Hepatocyte (in vitro differentiated cells): ENCODE measurements around the gene NTNG1. TPM values are rescaled to one million over a fixed set of nuclear protein-coding genes. Genes with fewer than 3 reads are reported as not detected.

Experiments
- DNase-seq: peaks from one replicate; pipeline ENCODE4 v3.0.0-alpha.2; 2016; ENCODE audit warnings: low spot score
- H2AFZ ChIP-seq: fragments of 200-600 bp; sonication (generic); 2 replicates; pipeline ENCODE4 v1.6.0; 2016; ENCODE audit warnings: antibody characterized with exemption, mild to moderate bottlenecking
- H3K27ac ChIP-seq: fragments of 200-600 bp; sonication (generic); 2 replicates; pipeline ENCODE4 v1.5.1; 2016; ENCODE audit warnings: mild to moderate bottlenecking
- H3K27me3 ChIP-seq: fragments of 200-600 bp; sonication (generic); 2 replicates; pipeline ENCODE4 v1.6.1; 2016
- H3K36me3 ChIP-seq: fragments of 200-600 bp; sonication (generic); replicated peaks from 2 replicates; pipeline ENCODE4 v1.5.1; 2016; ENCODE audit warnings: low read depth; ENCODE audit not compliant: insufficient read depth
- H3K4me1 ChIP-seq: fragments of 200-600 bp; sonication (generic); 2 replicates; pipeline ENCODE4 v1.5.1; 2016; ENCODE audit warnings: mild to moderate bottlenecking, moderate library complexity; ENCODE audit not compliant: insufficient read depth
- H3K4me2 ChIP-seq: fragments of 200-600 bp; sonication (generic); 2 replicates; pipeline ENCODE4 v1.6.0; 2016
- H3K4me3 ChIP-seq: fragments of 200-600 bp; sonication (generic); 2 replicates; pipeline ENCODE4 v1.5.1; 2016; ENCODE audit warnings: mild to moderate bottlenecking
- H3K79me2 ChIP-seq: fragments of 200-600 bp; sonication (generic); 2 replicates; pipeline ENCODE4 v1.6.0; 2017; ENCODE audit warnings: mild to moderate bottlenecking
- H3K9me2 ChIP-seq: fragments of 200-600 bp; sonication (generic); replicated peaks from 2 replicates; pipeline ENCODE4 v1.6.0; 2017; ENCODE audit warnings: mild to moderate bottlenecking; ENCODE audit not compliant: insufficient read depth
- H3K9me3 ChIP-seq: fragments of 200-600 bp; sonication (generic); 2 replicates; pipeline ENCODE4 v1.5.1; 2016; ENCODE audit warnings: low read depth, mild to moderate bottlenecking
- H4K20me1 ChIP-seq: fragments of 200-600 bp; sonication (generic); 2 replicates; pipeline ENCODE4 v1.6.0; 2016; ENCODE audit warnings: mild to moderate bottlenecking; ENCODE audit not compliant: insufficient read depth, poor library complexity, severe bottlenecking
- CTCF ChIP-seq: fragments of 200-600 bp; sonication (generic); IDR thresholded peaks from 2 replicates; pipeline ENCODE4 v1.5.1; 2016; ENCODE audit warnings: antibody characterized with exemption, mild to moderate bottlenecking; ENCODE audit not compliant: poor library complexity
- EZH2 ChIP-seq: fragments of 200-600 bp; sonication (generic); IDR thresholded peaks from 2 replicates; pipeline ENCODE4 v1.6.1; 2016; ENCODE audit warnings: antibody characterized with exemption, mild to moderate bottlenecking, borderline replicate concordance
- EZH2phosphoT487 ChIP-seq: fragments of 200-600 bp; sonication (generic); IDR thresholded peaks from one replicate; pipeline ENCODE4 v1.6.1; 2018; ENCODE audit warnings: antibody characterized with exemption, mild to moderate bottlenecking, low read depth, moderate library complexity; ENCODE audit not compliant: unreplicated experiment, severe bottlenecking
- WGBS: methylation state at CpG from one replicate; pipeline ENCODE4 v1.1.6; 2016; ENCODE audit warnings: low lambda C conversion rate; ENCODE audit errors: missing lambda C conversion rate; 5-methylcytosine and 5-hydroxymethylcytosine counted together
- polyA plus RNA-seq: library from polyadenylated mRNA; unstranded; fragments of >200 nt; fragmentation: Nextera tagmentation; extraction: Ambion mirVana; gene quantifications from 2 replicates; pipeline ENCODE4 v1.2.1, GENCODE V29; 2016
- total RNA-seq: library from RNA; depleted of rRNA; stranded (reverse); fragments of >200 nt; gene quantifications from 2 replicates; pipeline ENCODE4 v1.2.3, GENCODE V29; 2014

NTNG1 gene
- total and polyA plus RNA-seq, 2 experiments from 2014 or later = 1.4 to 3.9 TPM

DNA sequence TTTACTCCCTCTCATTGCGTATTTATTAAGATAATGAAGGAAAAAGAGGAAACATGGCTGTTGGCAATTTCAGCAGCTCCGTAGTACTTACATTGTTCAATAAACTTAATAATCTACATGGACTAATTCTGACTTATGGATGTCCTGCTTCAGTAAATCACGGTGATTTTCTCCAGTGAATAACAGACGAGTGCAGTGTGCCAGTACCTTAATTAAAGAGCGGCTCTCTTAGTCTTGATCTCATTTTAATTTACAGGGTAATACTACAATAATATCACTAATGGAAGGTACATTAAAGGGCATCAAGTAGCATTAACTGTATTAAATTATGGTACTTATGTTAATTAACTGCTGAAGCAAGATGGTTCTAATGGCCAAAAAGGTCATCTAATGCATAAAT lies 187.2 kb downstream of the NTNG1 start:
- H3K27ac ChIP-seq = no peak overlapping the region
- WGBS = 80% methylated on average over 5 of the region's 5 CpGs
- no peaks in the 10 kb centered on the region for H4K20me1 ChIP-seq
- H3K79me2 ChIP-seq = no peaks in the 10 kb centered on the region
- H3K9me3 ChIP-seq = no peaks in the 10 kb centered on the region
- no peaks in the 10 kb centered on the region for H3K9me2 ChIP-seq
- no peak overlapping the region for H2AFZ ChIP-seq
- H3K4me3 ChIP-seq = no peak overlapping the region
- H3K36me3 ChIP-seq = no peaks in the 10 kb centered on the region
- DNase-seq = no peak
- no peak overlapping the region for H3K4me2 ChIP-seq
- no peaks in the 10 kb centered on the region for H3K4me1 ChIP-seq
- H3K27me3 ChIP-seq = no peaks in the 10 kb centered on the region
- TF ChIP-seq CTCF (no peak), EZH2phosphoT487 (no peak), EZH2 (no peak)

DNA sequence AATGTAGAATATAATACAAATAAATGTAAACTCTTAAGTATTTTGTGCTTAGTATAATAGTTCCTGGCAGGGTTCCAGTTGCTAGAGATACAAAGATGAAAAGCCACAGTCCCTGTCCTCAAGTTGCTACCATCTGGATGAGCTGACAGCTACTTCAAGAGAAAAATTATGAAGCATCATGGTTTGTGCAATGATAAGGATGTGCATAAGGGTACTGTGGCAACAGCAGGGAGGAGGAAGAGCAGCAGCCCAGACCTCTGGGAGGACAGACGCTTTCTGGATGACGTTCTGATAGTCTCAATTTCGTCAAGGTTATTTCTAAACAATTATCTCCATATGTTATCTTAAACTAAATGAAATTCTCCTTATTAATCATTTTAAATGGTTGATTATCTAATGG lies 198.9 kb downstream of the NTNG1 start:
- H3K4me1 ChIP-seq = no peaks in the 10 kb centered on the region
- no peaks in the 10 kb centered on the region for H3K27me3 ChIP-seq
- no peak for DNase-seq
- no peaks in the 10 kb centered on the region for H3K79me2 ChIP-seq
- H3K36me3 ChIP-seq = no peaks in the 10 kb centered on the region
- H3K4me2 ChIP-seq = no peak overlapping the region
- H2AFZ ChIP-seq = no peak overlapping the region
- H3K9me2 ChIP-seq = no peaks in the 10 kb centered on the region
- H3K4me3 ChIP-seq = no peak overlapping the region
- WGBS = 79% methylated on average over 3 of the region's 3 CpGs
- TF ChIP-seq EZH2phosphoT487 (no peak), EZH2 (no peak), CTCF (no peak)
- H4K20me1 ChIP-seq = no peaks in the 10 kb centered on the region
- H3K27ac ChIP-seq = no peak overlapping the region
- H3K9me3 ChIP-seq = no peaks in the 10 kb centered on the region

GRCh38 chr1:107342316-107342715 lies 201.5 kb downstream of the NTNG1 start:
- no peaks in the 10 kb centered on the region for H3K4me1 ChIP-seq
- TF ChIP-seq EZH2 = no peak
- no peak for TF ChIP-seq EZH2phosphoT487
- no peak for TF ChIP-seq CTCF
- H3K9me3 ChIP-seq = no peaks in the 10 kb centered on the region

GRCh38 chr1:107342768-107343167 lies 201.9 kb downstream of the NTNG1 start:
- Histone ChIP-seq H3K4me2 (no peak overlapping the region), H3K79me2 (no peaks in the 10 kb centered on the region), H3K36me3 (no peaks in the 10 kb centered on the region), H3K4me1 (no peaks in the 10 kb centered on the region), H4K20me1 (no peaks in the 10 kb centered on the region), H3K4me3 (no peak overlapping the region), H2AFZ (no peak overlapping the region), H3K27ac (no peak overlapping the region), H3K9me3 (no peaks in the 10 kb centered on the region), H3K9me2 (no peaks in the 10 kb centered on the region), H3K27me3 (no peaks in the 10 kb centered on the region)
- WGBS = 95% methylated on average over 2 of the region's 2 CpGs
- DNase-seq = no peak
- no peak for TF ChIP-seq EZH2

More at GRCh38 chr1:107342316-107342715, 201.5 kb downstream of the NTNG1 start:
- no peak for DNase-seq
- Histone ChIP-seq H3K4me2 (no peak overlapping the region), H3K4me3 (no peak overlapping the region), H3K27me3 (no peaks in the 10 kb centered on the region), H3K79me2 (no peaks in the 10 kb centered on the region), H2AFZ (no peak overlapping the region), H3K9me2 (no peaks in the 10 kb centered on the region), H4K20me1 (no peaks in the 10 kb centered on the region), H3K36me3 (no peaks in the 10 kb centered on the region), H3K27ac (no peak overlapping the region)
